ENCODE results near the gene KLHL26.

KLHL26 gene

GRCh38 chr19:18601875-18602274 lies 35.0 kb upstream of the KLHL26 start:
- no peak overlapping the region for H3K27ac ChIP-seq (ENCODE audit: low read depth, low read length)
- peaks cover 33 to 60% (median 50%) of the 10 kb centered on the region in 5 donors for H3K27me3 ChIP-seq (ENCODE audit: control insufficient read depth in 5 of 5, insufficient read depth in 4 of 5, low read length in 5 of 5)
- H3K4me1 ChIP-seq (ENCODE audit: control insufficient read depth in 5 of 5, insufficient read depth in 5 of 5, low read length in 5 of 5): peaks cover 0 to 8% (median 5%) of the 10 kb centered on the region in 5 donors
- no peaks in the 10 kb centered on the region for H3K9me3 ChIP-seq (ENCODE audit: control insufficient read depth in 5 of 5, low read length in 5 of 5)
- no peak overlapping the region for H3K4me3 ChIP-seq (ENCODE audit: low read depth in 1 of 5, low read length in 5 of 5)
- H3K9ac ChIP-seq (ENCODE audit: low read length in 5 of 5): no peak overlapping the region
- no peaks in the 10 kb centered on the region for H3K36me3 ChIP-seq (ENCODE audit: control insufficient read depth in 5 of 5, insufficient read depth in 5 of 5, low read length in 5 of 5)

DNA sequence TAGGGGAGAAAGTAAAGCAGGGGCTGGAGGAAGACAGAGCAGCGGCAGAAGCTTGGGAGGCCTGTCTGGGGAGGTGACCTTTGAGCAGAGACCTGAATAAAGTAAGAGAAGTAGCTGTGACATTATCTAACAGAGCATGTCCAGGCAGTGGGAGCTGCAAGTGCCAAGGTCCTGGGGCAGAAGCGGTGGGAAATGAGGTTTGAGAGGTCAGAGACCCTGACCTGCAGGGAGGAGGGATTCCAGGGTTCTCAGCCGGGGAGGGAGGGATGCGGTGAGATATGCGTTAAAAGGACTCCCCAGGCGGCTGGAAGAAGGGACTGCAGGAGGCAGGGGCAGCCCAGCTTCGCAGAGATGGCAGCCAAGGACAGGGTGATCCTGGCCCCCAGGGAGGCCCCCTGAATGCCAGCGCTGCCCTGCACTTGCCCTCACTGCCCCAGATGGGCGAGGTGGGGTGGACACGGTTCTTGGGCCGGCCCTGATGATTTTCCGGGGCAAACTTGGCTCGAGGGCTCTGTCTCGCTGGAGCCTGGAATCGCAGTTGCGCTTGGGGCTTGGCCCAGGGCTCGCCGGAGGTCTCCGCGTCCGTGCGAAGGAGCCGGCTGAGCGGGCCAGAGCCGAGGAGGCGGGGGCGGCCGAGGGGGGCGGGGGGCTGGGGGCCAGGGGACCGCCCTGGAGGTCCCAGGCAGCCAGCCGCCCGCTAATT lies 33.4 kb upstream of the KLHL26 start:
- Histone ChIP-seq H3K4me1 (ENCODE audit: control insufficient read depth in 5 of 5, insufficient read depth in 5 of 5, low read length in 5 of 5) (peaks cover 0 to 14% (median 12%) of the 10 kb centered on the region in 5 donors), H3K27me3 (ENCODE audit: control insufficient read depth in 5 of 5, insufficient read depth in 4 of 5, low read length in 5 of 5) (peaks cover 45 to 63% (median 56%) of the 10 kb centered on the region in 5 donors), H3K9me3 (ENCODE audit: control insufficient read depth in 5 of 5, low read length in 5 of 5) (no peaks in the 10 kb centered on the region), H3K9ac (ENCODE audit: low read length in 5 of 5) (no peak overlapping the region), H3K27ac (ENCODE audit: low read depth, low read length) (no peak overlapping the region), H3K4me3 (ENCODE audit: low read depth in 1 of 5, low read length in 5 of 5) (no peak overlapping the region), H3K36me3 (ENCODE audit: control insufficient read depth in 5 of 5, insufficient read depth in 5 of 5, low read length in 5 of 5) (no peaks in the 10 kb centered on the region)

DNA sequence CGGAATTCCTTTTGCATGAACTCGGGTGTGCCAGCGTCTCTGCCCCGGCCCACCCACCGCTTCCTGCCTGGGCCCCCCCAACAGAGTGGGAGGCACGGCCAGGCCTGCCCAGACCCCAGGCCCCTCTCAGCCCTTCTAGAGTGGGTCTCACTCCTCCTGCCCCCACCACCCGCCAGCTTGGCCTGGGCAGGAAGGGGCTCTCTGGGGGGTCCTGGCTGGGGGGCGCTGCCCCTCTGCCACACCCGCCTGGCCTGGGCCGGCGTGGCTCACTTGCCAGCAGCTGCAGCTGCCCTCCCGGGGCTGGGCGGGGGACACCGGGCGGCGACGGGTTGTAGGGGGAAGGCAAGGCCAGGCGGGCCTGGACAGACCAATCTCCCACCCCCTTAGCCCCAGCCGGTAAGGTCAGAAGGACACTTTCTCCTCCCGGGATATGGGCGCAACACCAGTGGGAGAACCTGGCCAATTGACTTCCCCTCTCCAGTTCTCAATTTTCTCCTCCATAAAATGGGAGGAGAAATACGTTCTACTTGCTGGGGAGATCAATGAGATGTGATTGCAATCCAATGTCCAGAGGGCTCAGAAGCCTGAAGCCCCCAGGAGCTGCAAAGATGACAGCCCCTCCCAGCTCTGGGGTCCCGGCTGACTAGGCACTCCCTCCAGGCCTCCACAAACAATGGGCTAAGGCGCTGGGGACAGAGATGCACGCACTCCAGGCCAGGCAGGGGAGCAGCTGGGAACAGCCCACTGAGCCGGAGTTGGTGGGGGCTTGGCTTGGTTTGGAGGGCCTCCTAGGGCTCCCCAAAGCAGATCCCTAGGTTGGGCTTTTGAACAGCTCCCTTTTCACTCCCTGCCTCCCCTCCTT lies 32.6 kb upstream of the KLHL26 start:
- Histone ChIP-seq H3K36me3 (ENCODE audit: control insufficient read depth in 5 of 5, insufficient read depth in 5 of 5, low read length in 5 of 5) (no peaks in the 10 kb centered on the region), H3K9me3 (ENCODE audit: control insufficient read depth in 5 of 5, low read length in 5 of 5) (no peaks in the 10 kb centered on the region), H3K9ac (ENCODE audit: low read length in 5 of 5) (no peak overlapping the region), H3K27ac (ENCODE audit: low read depth, low read length) (no peak overlapping the region), H3K4me1 (ENCODE audit: control insufficient read depth in 5 of 5, insufficient read depth in 5 of 5, low read length in 5 of 5) (peaks cover 0 to 14% (median 12%) of the 10 kb centered on the region in 5 donors), H3K4me3 (ENCODE audit: low read depth in 1 of 5, low read length in 5 of 5) (no peak overlapping the region), H3K27me3 (ENCODE audit: control insufficient read depth in 5 of 5, insufficient read depth in 4 of 5, low read length in 5 of 5) (peaks cover 48 to 63% (median 56%) of the 10 kb centered on the region in 5 donors)

- Histone ChIP-seq H3K27ac (ENCODE audit: low read depth, low read length) (no peak overlapping the region), H3K36me3 (ENCODE audit: control insufficient read depth in 5 of 5, insufficient read depth in 5 of 5, low read length in 5 of 5) (no peaks in the 10 kb centered on the region), H3K4me1 (ENCODE audit: control insufficient read depth in 5 of 5, insufficient read depth in 5 of 5, low read length in 5 of 5) (peaks cover 0 to 14% (median 12%) of the 10 kb centered on the region in 5 donors), H3K9ac (ENCODE audit: low read length in 5 of 5) (no peak overlapping the region), H3K27me3 (ENCODE audit: control insufficient read depth in 5 of 5, insufficient read depth in 4 of 5, low read length in 5 of 5) (peaks cover 49 to 62% (median 56%) of the 10 kb centered on the region in 5 donors), H3K4me3 (ENCODE audit: low read depth in 1 of 5, low read length in 5 of 5) (no peak overlapping the region), H3K9me3 (ENCODE audit: control insufficient read depth in 5 of 5, low read length in 5 of 5) (no peaks in the 10 kb centered on the region)
These were observed 32.0 kb upstream of the KLHL26 start for GRCh38 chr19:18604820-18605159.

GRCh38 chr19:18605196-18605545 lies 31.7 kb upstream of the KLHL26 start:
- peaks cover 0 to 14% (median 12%) of the 10 kb centered on the region in 5 donors for H3K4me1 ChIP-seq (ENCODE audit: control insufficient read depth in 5 of 5, insufficient read depth in 5 of 5, low read length in 5 of 5)
- H3K4me3 ChIP-seq (ENCODE audit: low read depth in 1 of 5, low read length in 5 of 5): no peak overlapping the region
- H3K36me3 ChIP-seq (ENCODE audit: control insufficient read depth in 5 of 5, insufficient read depth in 5 of 5, low read length in 5 of 5): no peaks in the 10 kb centered on the region
- no peak overlapping the region for H3K27ac ChIP-seq (ENCODE audit: low read depth, low read length)
- peaks cover 50 to 65% (median 57%) of the 10 kb centered on the region in 5 donors for H3K27me3 ChIP-seq (ENCODE audit: control insufficient read depth in 5 of 5, insufficient read depth in 4 of 5, low read length in 5 of 5)
- H3K9me3 ChIP-seq (ENCODE audit: control insufficient read depth in 5 of 5, low read length in 5 of 5): no peaks in the 10 kb centered on the region
- H3K9ac ChIP-seq (ENCODE audit: low read length in 5 of 5): no peak overlapping the region

GRCh38 chr19:18605546-18606280 lies 31.1 kb upstream of the KLHL26 start:
- no peak overlapping the region for H3K4me3 ChIP-seq (ENCODE audit: low read depth in 1 of 5, low read length in 5 of 5)
- H3K27ac ChIP-seq (ENCODE audit: low read depth, low read length): no peak overlapping the region

DNA sequence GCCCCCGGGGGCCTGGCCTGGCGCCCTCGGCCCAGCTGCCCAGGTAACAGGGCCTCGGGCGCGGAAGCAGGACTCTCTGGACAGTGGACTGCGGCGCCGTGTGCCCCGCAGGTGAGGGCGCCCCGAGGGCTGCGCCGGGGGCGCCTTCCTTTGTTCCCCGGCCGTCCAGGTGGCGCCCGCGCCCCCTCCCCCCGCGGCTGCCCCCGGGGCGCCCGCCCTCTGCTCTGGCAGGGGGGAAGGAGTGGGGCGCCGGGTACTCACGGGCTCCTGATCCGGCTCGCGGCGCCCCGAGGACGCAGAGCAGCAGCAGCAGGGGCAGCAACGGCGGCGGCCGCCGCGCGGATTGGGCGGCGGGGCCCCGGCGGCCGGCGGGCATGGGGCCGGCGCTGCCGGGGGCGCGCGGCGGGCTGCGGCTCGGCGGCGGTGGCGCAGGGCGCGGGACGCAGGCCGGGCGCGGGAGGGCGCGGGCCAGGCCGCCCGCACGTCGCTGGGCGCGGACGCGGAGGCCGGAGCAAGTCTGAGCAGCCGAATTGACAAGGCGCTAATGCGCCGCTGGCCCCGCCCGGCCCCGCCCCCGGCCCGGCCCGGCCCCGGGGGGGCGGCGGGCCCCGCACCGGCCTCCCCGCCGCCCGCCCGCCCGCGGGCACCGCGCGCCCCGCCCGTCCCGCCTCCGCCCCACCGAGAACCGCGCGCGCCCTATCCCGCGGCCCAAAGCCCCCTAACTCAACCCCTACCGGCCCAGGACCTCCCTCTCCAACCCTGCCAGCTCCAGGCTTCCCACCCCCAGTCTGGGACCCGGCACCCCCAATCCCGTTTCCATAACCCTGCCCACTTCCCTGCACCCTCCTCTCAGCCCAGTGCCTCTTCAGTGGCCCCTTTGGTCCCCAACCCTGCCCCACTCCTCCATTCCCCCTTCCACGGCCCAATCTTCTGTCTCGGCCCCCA lies 30.3 kb upstream of the KLHL26 start, which contains the start of gene CRLF1:
CRLF1 (minus strand) TSS at position 519 of the 945 bp plus-strand sequence; CDS start at position 376, 143 bp downstream.
- Histone ChIP-seq H3K27ac (ENCODE audit: low read depth, low read length) (no peak within 1 kb of the TSS), H3K36me3 (ENCODE audit: control insufficient read depth in 5 of 5, insufficient read depth in 5 of 5, low read length in 5 of 5) (no peaks in the 10 kb centered on the region), H3K9me3 (ENCODE audit: control insufficient read depth in 5 of 5, low read length in 5 of 5) (no peaks in the 10 kb centered on the region), H3K27me3 (ENCODE audit: control insufficient read depth in 5 of 5, insufficient read depth in 4 of 5, low read length in 5 of 5) (peaks cover 62 to 77% (median 67%) of the 10 kb centered on the region in 5 donors), H3K4me3 (ENCODE audit: low read depth in 1 of 5, low read length in 5 of 5) (no peak within 1 kb of the TSS), H3K4me1 (ENCODE audit: control insufficient read depth in 5 of 5, insufficient read depth in 5 of 5, low read length in 5 of 5) (peaks cover 0 to 26% (median 14%) of the 10 kb centered on the region in 5 donors), H3K9ac (ENCODE audit: low read length in 5 of 5) (no peak within 1 kb of the TSS)

More at GRCh38 chr19:18605546-18606280, 31.1 kb upstream of the KLHL26 start:
- Histone ChIP-seq H3K36me3 (ENCODE audit: control insufficient read depth in 5 of 5, insufficient read depth in 5 of 5, low read length in 5 of 5) (no peaks in the 10 kb centered on the region), H3K9me3 (ENCODE audit: control insufficient read depth in 5 of 5, low read length in 5 of 5) (no peaks in the 10 kb centered on the region), H3K4me1 (ENCODE audit: control insufficient read depth in 5 of 5, insufficient read depth in 5 of 5, low read length in 5 of 5) (peaks cover 0 to 19% (median 12%) of the 10 kb centered on the region in 5 donors), H3K27me3 (ENCODE audit: control insufficient read depth in 5 of 5, insufficient read depth in 4 of 5, low read length in 5 of 5) (peaks cover 55 to 70% (median 61%) of the 10 kb centered on the region in 5 donors), H3K9ac (ENCODE audit: low read length in 5 of 5) (no peak overlapping the region)

DNA sequence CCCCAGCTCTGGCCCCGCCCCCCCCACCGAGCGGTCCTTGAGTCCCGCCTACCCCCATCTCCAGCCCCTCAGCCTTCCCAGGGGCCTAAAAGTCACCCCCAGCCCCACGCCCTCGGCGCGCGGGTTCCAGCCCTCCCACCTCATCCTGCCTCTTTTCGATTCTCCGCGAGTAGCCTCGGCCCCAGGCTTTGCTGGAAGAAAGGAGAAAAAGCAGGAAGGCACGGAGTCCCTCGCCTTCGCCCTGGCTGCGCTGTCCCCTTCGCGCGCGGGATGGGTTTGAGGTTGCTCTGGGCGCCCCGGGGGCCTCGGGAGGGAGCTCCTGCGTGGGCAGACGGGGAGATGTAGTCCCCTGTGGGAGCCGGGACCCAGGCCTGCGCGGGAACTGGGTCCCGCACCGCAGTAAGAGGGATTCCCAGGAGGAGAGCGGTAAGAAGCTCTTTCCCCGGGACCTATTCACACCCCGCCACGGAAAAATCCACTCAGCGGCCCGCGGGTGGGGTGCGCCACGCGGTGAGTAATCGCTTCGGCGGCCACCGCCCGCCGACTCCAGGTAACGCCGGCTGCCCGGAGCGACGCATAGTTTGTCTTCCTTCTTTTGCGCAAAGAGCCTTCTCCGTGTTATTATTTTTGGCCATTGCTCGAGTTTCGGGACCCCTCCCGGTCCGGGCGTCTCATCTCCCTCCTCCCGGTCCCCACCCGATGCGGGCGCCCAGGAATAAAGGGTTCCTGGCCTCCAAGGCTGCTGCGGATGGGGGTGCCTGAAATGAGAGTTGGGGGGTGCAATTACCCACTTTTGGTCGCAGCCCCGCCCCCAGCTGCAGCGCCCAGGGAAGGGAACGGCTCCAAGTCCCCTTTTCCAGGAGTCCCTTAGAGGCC lies 29.4 kb upstream of the KLHL26 start:
- peaks cover 0 to 35% (median 23%) of the 10 kb centered on the region in 5 donors for H3K4me1 ChIP-seq (ENCODE audit: control insufficient read depth in 5 of 5, insufficient read depth in 5 of 5, low read length in 5 of 5)
- H3K9me3 ChIP-seq (ENCODE audit: control insufficient read depth in 5 of 5, low read length in 5 of 5): no peaks in the 10 kb centered on the region
- H3K36me3 ChIP-seq (ENCODE audit: control insufficient read depth in 5 of 5, insufficient read depth in 5 of 5, low read length in 5 of 5): no peaks in the 10 kb centered on the region
- H3K27ac ChIP-seq (ENCODE audit: low read depth, low read length): no peak overlapping the region
- H3K4me3 ChIP-seq (ENCODE audit: low read depth in 1 of 5, low read length in 5 of 5): no peak overlapping the region
- no peak overlapping the region for H3K9ac ChIP-seq (ENCODE audit: low read length in 5 of 5)
- peaks cover 70 to 85% (median 74%) of the 10 kb centered on the region in 5 donors for H3K27me3 ChIP-seq (ENCODE audit: control insufficient read depth in 5 of 5, insufficient read depth in 4 of 5, low read length in 5 of 5)
